Breast epithelium (tissue), 4 donors: ENCODE measurements around the gene ZDHHC4. TPM values are rescaled to one million over a fixed set of nuclear protein-coding genes. Genes with fewer than 3 reads are reported as not detected.

Source experiments
- DNase-seq, 2 donors: peaks; one replicate each; pipeline ENCODE4 v3.0.0-alpha.2; 2019; ENCODE audit warnings: low spot score in 2 of 2
- H3K27ac ChIP-seq, 2 donors: fragments of 200-600 bp; sonication (generic) in 1 of 2; one replicate each; pipeline ENCODE4 v1.5.1; 2016 to 2019; ENCODE audit warnings: mild to moderate bottlenecking in 1 of 2
- H3K27me3 ChIP-seq, 2 donors: fragments of 200-600 bp; sonication (generic) in 1 of 2; one replicate each; pipeline versions ENCODE4 v1.5.1 to v1.6.0; 2017 to 2019; ENCODE audit warnings: control low read depth in 1 of 2, mild to moderate bottlenecking in 1 of 2
- H3K36me3 ChIP-seq: fragments of 200-600 bp; one replicate; pipeline ENCODE4 v1.5.1; 2019
- H3K4me1 ChIP-seq, 2 donors: fragments of 200-600 bp; sonication (generic); one replicate each; pipeline ENCODE4 v1.5.1; 2016 to 2019; ENCODE audit warnings: control low read depth in 1 of 2
- H3K4me3 ChIP-seq, 3 donors: fragments of 200-600 bp; sonication (generic); 1 replicate in 2 of 3; 2 replicates in 1 of 3; pipeline ENCODE4 v1.5.1; 2016 to 2019; ENCODE audit warnings: mild to moderate bottlenecking in 3 of 3, moderate library complexity in 2 of 3
- H3K9me3 ChIP-seq, 2 donors: fragments of 200-600 bp; sonication (generic) in 1 of 2; one replicate each; pipeline ENCODE4 v1.5.1; 2016 to 2019; ENCODE audit warnings: control low read depth in 1 of 2
- POLR2A ChIP-seq: fragments of 450-650 bp; IDR thresholded peaks from one replicate; pipeline ENCODE4 v1.6.1; 2016; ENCODE audit warnings: antibody characterized with exemption, mild to moderate bottlenecking, moderate library complexity
- POLR2AphosphoS5 ChIP-seq, 3 donors: sonication (generic); formaldehyde crosslinking; IDR thresholded peaks; one replicate each; pipeline ENCODE4 v1.6.1; 2017; ENCODE audit warnings: antibody characterized with exemption in 3 of 3
- intact Hi-C: fragments of 100-400 bp; cut with DNase I; formaldehyde crosslinking; loops from one replicate; pipeline ENCODE4 v1.15.1; 2023; ENCODE audit warnings: low total_unique reads
- total RNA-seq, 3 donors: library from RNA; depleted of rRNA; stranded (reverse); fragments of >200 nt; gene quantifications; one replicate each; pipeline ENCODE4 v1.1.0, GENCODE V29; 2016
- TF ChIP-seq, protein P1 (sequence below), 3 donors: fragments of 450-650 bp; IDR thresholded peaks; one replicate each; pipeline ENCODE4 v1.5.1; 2016 to 2017; ENCODE audit warnings: antibody characterized with exemption in 3 of 3, mild to moderate bottlenecking in 3 of 3, moderate library complexity in 3 of 3

The ZDHHC4 gene
- 10 to 100 TPM; 43.2 to 60.6 (median 43.3) TPM for total RNA-seq

- DNase-seq: peak; percentile 53 to 75
- H3K27me3 ChIP-seq: no peaks in the 10 kb centered on the region
- peak within 1 kb of the TSS; percentile 95 for H3K27ac ChIP-seq
- intact Hi-C loops: no loop called here
- no peaks in the 10 kb centered on the region for H3K9me3 ChIP-seq
- TF ChIP-seq POLR2AphosphoS5 (IDR thresholded peaks at IDR 0.05) (peak; percentile 82 to 87 (median 84)), POLR2A (peak; percentile 92)
- TF ChIP-seq, protein P1, sequence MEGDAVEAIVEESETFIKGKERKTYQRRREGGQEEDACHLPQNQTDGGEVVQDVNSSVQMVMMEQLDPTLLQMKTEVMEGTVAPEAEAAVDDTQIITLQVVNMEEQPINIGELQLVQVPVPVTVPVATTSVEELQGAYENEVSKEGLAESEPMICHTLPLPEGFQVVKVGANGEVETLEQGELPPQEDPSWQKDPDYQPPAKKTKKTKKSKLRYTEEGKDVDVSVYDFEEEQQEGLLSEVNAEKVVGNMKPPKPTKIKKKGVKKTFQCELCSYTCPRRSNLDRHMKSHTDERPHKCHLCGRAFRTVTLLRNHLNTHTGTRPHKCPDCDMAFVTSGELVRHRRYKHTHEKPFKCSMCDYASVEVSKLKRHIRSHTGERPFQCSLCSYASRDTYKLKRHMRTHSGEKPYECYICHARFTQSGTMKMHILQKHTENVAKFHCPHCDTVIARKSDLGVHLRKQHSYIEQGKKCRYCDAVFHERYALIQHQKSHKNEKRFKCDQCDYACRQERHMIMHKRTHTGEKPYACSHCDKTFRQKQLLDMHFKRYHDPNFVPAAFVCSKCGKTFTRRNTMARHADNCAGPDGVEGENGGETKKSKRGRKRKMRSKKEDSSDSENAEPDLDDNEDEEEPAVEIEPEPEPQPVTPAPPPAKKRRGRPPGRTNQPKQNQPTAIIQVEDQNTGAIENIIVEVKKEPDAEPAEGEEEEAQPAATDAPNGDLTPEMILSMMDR (IDR thresholded peaks at IDR 0.05): no peak
- H3K4me3 ChIP-seq: peak within 1 kb of the TSS; percentile 69 to 75 (median 72)
- H3K4me1 ChIP-seq: no peaks in the 10 kb centered on the region
- no peaks in the 10 kb centered on the region for H3K36me3 ChIP-seq
Observed at GRCh38 chr7:6577369-6578113, at the start of gene ZDHHC4. Gene ZDHHC4, plus strand, starts transcription at chr7:6577454. Its CDS starts 3,108 bp downstream, at chr7:6580562.

DNA sequence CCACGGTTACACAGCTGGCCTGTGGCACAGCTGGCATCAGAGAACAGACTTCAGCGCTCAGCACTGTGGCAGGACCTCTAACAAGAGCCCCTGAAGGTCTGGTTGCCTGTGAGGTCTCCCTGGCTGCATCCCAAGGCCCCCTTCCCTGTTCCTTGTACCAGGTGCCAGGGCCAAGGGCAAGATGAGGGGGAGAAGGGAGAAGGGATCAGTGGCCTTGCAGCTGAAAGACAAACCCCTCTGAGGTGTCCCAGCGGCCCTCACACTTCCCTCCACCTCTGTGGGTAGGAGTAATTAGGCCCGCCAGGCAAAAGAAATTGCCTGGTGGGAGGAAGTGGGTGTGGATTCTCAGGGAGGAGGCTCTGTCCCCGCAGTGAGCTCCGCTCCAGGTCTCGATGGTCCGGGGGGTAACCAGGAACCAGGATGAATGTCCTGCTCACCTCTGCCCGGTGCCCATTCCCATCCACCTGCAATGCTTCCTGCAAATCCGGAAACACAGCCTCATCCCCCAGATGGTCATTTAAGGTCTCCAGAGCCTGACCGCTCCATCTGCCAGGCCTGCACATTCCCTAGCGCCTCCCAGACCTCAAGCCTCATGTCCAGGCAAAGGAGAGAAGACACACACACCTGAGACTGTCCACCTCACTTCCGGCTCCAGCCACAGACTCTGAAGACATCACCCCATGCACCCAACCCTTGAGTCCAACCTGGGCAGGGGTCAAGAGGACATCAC lies 48.7 kb upstream of the ZDHHC4 start:
- no peak overlapping the region for H3K27ac ChIP-seq
- no peak for DNase-seq
- intact Hi-C loops: no loop called here
- no peak overlapping the region for H3K4me3 ChIP-seq
- H3K9me3 ChIP-seq: no peaks in the 10 kb centered on the region
- H3K36me3 ChIP-seq: no peaks in the 10 kb centered on the region
- H3K4me1 ChIP-seq: no peaks in the 10 kb centered on the region
- no peak for TF ChIP-seq POLR2AphosphoS5 (IDR thresholded peaks at IDR 0.05)
- no peak for TF ChIP-seq POLR2A
- TF ChIP-seq, protein P1 (IDR thresholded peaks at IDR 0.05): no peak
- peaks cover 0 to 69% of the 10 kb centered on the region in 2 donors for H3K27me3 ChIP-seq

GRCh38 chr7:6529643-6530042 lies 47.6 kb upstream of the ZDHHC4 start:
- no peaks in the 10 kb centered on the region for H3K9me3 ChIP-seq
- H3K27me3 ChIP-seq: peaks cover 0 to 69% of the 10 kb centered on the region in 2 donors
- H3K4me1 ChIP-seq: no peaks in the 10 kb centered on the region
- H3K4me3 ChIP-seq: no peak overlapping the region
- H3K36me3 ChIP-seq: no peaks in the 10 kb centered on the region
- DNase-seq: no peak
- TF ChIP-seq POLR2A: no peak
- no peak for TF ChIP-seq POLR2AphosphoS5 (IDR thresholded peaks at IDR 0.05)
- TF ChIP-seq, protein P1 (IDR thresholded peaks at IDR 0.05): no peak
- intact Hi-C loops: no loop called here
- no peak overlapping the region for H3K27ac ChIP-seq

DNA sequence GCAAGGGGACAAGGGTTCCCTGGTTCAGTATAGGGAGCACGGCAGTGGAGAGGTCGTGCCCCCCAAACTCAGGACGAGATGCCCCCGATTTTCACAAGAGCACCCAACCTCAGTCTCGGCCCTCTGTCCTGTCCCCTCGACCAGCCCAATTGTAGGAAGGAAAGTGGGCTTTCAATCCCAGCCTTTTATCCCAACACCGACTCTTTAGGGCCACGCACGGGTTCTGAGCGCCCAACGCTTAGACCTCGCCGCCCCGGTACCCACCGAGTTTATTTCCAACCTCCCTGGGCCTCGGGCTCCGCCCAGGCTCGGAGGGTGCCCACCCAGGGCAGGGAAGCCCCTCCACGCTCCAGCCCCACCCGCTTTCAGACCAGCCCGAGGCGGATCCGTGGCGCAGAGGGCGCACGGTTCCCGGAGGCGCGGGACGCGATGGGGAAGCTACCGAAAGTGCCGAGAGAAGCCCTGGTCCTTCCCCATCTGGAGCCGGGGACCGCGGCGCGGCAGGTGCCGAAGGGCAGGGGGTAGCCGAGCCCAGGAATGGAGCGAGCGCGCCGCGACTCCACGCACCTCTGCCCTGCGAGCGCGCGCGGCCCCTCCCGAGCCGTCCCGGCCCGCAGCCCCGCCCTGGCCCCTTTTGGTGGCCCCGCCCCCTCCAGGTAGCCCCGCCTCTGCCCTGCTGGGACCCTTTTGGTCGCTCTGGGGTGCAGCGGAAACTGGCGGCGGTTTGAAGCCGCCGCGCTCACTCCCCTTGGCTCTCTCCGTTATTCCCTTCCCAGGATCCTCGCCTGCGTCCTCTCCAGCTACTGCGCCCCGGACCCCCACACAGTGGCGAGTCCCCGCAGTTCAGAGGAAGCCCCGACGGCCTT lies 46.4 kb upstream of the ZDHHC4 start:
- intact Hi-C loops: no loop called here
- no peak for DNase-seq
- H3K36me3 ChIP-seq: no peaks in the 10 kb centered on the region
- peaks cover under 1 to 64% of the 10 kb centered on the region in 2 donors for H3K27me3 ChIP-seq
- TF ChIP-seq POLR2AphosphoS5 (IDR thresholded peaks at IDR 0.05): no peak
- TF ChIP-seq, protein P1 (IDR thresholded peaks at IDR 0.05): no peak
- TF ChIP-seq POLR2A: no peak
- H3K9me3 ChIP-seq: no peaks in the 10 kb centered on the region
- no peak overlapping the region for H3K27ac ChIP-seq
- peak overlapping the region in 2 of 3 donors; percentile 51 to 65 for H3K4me3 ChIP-seq
- H3K4me1 ChIP-seq: no peaks in the 10 kb centered on the region
